SK-N-DZ (cell line): ENCODE data around the gene PTPRU.

Source experiments
- DNase-seq: peaks from one replicate; pipeline ENCODE4 v3.0.0-alpha.2; 2015; ENCODE audit warnings: low spot score

PTPRU gene

GRCh38 chr1:29363536-29363935 lies 127.2 kb downstream of the PTPRU start:
- DNase-seq: no peak

- no peak for DNase-seq
These were observed 127.9 kb downstream of the PTPRU start for GRCh38 chr1:29364101-29364678.

- no peak for DNase-seq
These were observed 129.8 kb downstream of the PTPRU start for GRCh38 chr1:29365906-29366670.

- peak; percentile 68 for DNase-seq
These were observed 132.9 kb downstream of the PTPRU start for GRCh38 chr1:29368936-29369932.

- no peak for DNase-seq
These were observed 133.7 kb downstream of the PTPRU start for GRCh38 chr1:29370067-29370466.

GRCh38 chr1:29371332-29371731 lies 135.0 kb downstream of the PTPRU start:
- no peak for DNase-seq

- peak; percentile 91 for DNase-seq
These were observed 135.8 kb downstream of the PTPRU start for GRCh38 chr1:29372108-29372507.
